ENCODE data around the gene AUTS2. TPM values are rescaled to one million over a fixed set of nuclear protein-coding genes. Genes with fewer than 3 reads are reported as not detected.

AUTS2 gene
- total RNA-seq, 1 experiment from 2014 or later: 2.5 TPM

DNA sequence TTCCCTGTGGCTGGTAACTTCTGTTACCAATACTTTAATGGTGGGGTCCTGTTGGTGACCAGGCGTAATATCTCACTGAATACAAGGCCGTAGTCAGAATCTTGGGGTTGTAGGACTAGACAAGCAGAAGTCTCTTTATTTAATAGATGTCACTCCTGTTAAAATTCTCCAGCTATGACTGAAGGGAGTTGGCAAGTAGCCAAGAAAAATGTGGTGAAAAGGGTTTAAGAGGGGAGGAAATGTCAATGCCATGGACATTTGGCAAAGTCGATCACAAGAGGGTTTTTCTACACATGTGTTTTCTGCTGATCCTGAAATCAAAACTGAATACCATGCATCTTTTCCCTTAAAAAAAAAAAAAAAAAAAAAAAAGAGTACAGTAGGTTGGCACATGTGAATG is 533.5 kb downstream of the AUTS2 start:
- H3K9me3 ChIP-seq (ENCODE audit: control insufficient read depth, insufficient read depth, low read depth, low read length): no peaks in the 10 kb centered on the region
- ChIA-PET POLR2A (no interaction called here), CTCF (no interaction called here)
- in situ Hi-C loops (cut with HindIII; ENCODE audit: low pct_unique_long_range_greater_than_20kb, low sequenced_read_pairs) (no loop called here), intact Hi-C loops (cut with micrococcal nuclease; ENCODE audit: unreplicated experiment) (no loop called here)
- no peaks in the 10 kb centered on the region for H3K4me1 ChIP-seq (ENCODE audit: control insufficient read depth, insufficient read depth, low read length)
- TF ChIP-seq POLR2AphosphoS5 (IDR thresholded peaks at IDR 0.05; ENCODE audit: low read depth, low read length) (no peak), SIN3A (IDR thresholded peaks at IDR 0.05; ENCODE audit: borderline replicate concordance, insufficient read depth, low read depth, low read length) (no peak)
- TF ChIP-seq, protein P1, sequence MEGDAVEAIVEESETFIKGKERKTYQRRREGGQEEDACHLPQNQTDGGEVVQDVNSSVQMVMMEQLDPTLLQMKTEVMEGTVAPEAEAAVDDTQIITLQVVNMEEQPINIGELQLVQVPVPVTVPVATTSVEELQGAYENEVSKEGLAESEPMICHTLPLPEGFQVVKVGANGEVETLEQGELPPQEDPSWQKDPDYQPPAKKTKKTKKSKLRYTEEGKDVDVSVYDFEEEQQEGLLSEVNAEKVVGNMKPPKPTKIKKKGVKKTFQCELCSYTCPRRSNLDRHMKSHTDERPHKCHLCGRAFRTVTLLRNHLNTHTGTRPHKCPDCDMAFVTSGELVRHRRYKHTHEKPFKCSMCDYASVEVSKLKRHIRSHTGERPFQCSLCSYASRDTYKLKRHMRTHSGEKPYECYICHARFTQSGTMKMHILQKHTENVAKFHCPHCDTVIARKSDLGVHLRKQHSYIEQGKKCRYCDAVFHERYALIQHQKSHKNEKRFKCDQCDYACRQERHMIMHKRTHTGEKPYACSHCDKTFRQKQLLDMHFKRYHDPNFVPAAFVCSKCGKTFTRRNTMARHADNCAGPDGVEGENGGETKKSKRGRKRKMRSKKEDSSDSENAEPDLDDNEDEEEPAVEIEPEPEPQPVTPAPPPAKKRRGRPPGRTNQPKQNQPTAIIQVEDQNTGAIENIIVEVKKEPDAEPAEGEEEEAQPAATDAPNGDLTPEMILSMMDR (IDR thresholded peaks at IDR 0.05): no peak
- TF ChIP-seq, protein P2, sequence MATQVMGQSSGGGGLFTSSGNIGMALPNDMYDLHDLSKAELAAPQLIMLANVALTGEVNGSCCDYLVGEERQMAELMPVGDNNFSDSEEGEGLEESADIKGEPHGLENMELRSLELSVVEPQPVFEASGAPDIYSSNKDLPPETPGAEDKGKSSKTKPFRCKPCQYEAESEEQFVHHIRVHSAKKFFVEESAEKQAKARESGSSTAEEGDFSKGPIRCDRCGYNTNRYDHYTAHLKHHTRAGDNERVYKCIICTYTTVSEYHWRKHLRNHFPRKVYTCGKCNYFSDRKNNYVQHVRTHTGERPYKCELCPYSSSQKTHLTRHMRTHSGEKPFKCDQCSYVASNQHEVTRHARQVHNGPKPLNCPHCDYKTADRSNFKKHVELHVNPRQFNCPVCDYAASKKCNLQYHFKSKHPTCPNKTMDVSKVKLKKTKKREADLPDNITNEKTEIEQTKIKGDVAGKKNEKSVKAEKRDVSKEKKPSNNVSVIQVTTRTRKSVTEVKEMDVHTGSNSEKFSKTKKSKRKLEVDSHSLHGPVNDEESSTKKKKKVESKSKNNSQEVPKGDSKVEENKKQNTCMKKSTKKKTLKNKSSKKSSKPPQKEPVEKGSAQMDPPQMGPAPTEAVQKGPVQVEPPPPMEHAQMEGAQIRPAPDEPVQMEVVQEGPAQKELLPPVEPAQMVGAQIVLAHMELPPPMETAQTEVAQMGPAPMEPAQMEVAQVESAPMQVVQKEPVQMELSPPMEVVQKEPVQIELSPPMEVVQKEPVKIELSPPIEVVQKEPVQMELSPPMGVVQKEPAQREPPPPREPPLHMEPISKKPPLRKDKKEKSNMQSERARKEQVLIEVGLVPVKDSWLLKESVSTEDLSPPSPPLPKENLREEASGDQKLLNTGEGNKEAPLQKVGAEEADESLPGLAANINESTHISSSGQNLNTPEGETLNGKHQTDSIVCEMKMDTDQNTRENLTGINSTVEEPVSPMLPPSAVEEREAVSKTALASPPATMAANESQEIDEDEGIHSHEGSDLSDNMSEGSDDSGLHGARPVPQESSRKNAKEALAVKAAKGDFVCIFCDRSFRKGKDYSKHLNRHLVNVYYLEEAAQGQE (IDR thresholded peaks at IDR 0.05; ENCODE audit: insufficient read depth in 1 of 2, low read depth in 2 of 2, low read length in 1 of 2): no peak
- H3K4me3 ChIP-seq (ENCODE audit: low read depth in 2 of 2, low read length in 2 of 2): no peak overlapping the region
- no peak for DNase-seq (ENCODE audit: low read depth, low spot score)
- BruUV-seq (replicated peaks): no TSS peak
- H3K27me3 ChIP-seq (ENCODE audit: control insufficient read depth, insufficient read depth, low read length): no peaks in the 10 kb centered on the region
- ATAC-seq: no peak
- no peak overlapping the region for H3K27ac ChIP-seq (ENCODE audit: low read length)
- no peaks in the 10 kb centered on the region for H3K36me3 ChIP-seq (ENCODE audit: control insufficient read depth, insufficient read depth, low read length)

DNA sequence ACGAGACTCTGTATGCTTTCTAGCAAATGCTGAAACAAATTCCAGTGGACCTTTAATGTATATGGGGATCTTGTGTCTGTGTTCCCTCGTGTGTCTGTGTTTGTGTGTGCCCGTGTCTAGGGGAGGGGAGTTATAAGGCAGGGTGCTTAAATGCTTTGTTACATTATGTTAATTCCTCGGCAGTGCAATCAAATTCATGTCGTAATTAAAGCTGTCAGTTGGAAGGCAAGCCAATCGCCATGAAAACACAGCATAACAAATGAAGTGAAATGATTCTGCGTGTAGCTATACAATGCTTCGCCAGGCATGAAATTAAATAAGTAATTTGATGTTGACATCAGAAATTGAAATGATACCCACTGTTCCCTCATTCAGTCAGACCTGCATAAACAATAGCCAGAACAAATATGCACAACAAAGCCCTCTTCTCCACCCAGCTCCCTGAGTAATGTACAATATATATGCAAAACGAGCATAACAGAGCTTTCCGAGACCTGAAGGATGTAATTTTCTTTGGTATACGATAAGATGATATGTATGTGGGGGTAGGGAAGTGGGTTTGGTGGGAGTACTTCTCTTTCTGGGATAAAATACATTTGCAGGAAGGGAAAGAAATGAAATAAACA is 534.1 kb downstream of the AUTS2 start:
- CTCF ChIA-PET: no interaction called here
- no TSS peak for BruUV-seq (replicated peaks)

More for the DNA sequence above, 534.1 kb downstream of the AUTS2 start:
- Histone ChIP-seq H3K9me3 (ENCODE audit: control insufficient read depth, insufficient read depth, low read depth, low read length) (no peaks in the 10 kb centered on the region), H3K36me3 (ENCODE audit: control insufficient read depth, insufficient read depth, low read length) (no peaks in the 10 kb centered on the region), H3K4me3 (ENCODE audit: low read depth in 2 of 2, low read length in 2 of 2) (no peak overlapping the region), H3K4me1 (ENCODE audit: control insufficient read depth, insufficient read depth, low read length) (no peaks in the 10 kb centered on the region), H3K27me3 (ENCODE audit: control insufficient read depth, insufficient read depth, low read length) (no peaks in the 10 kb centered on the region), H3K27ac (ENCODE audit: low read length) (no peak overlapping the region)
- POLR2A ChIA-PET: no interaction called here
- no peak for DNase-seq (ENCODE audit: low read depth, low spot score)
- in situ Hi-C loops (cut with HindIII; ENCODE audit: low pct_unique_long_range_greater_than_20kb, low sequenced_read_pairs) (no loop called here), intact Hi-C loops (cut with micrococcal nuclease; ENCODE audit: unreplicated experiment) (no loop called here)
- TF ChIP-seq, protein P1 (IDR thresholded peaks at IDR 0.05): no peak
- TF ChIP-seq SIN3A (IDR thresholded peaks at IDR 0.05; ENCODE audit: borderline replicate concordance, insufficient read depth, low read depth, low read length): no peak
- TF ChIP-seq, protein P2 (IDR thresholded peaks at IDR 0.05; ENCODE audit: insufficient read depth in 1 of 2, low read depth in 2 of 2, low read length in 1 of 2): no peak
- TF ChIP-seq POLR2AphosphoS5 (IDR thresholded peaks at IDR 0.05; ENCODE audit: low read depth, low read length): no peak
- TF ChIP-seq TCF7L2 (IDR thresholded peaks at IDR 0.05; ENCODE audit: low read depth, low read length): no peak
- no peak for ATAC-seq

Measured in Panc1 (cell line).